HEK293 (cell line): ENCODE measurements around the gene STAG3.
A peak's percentile ranks its signal among the peaks of the same experiment; 100 is the strongest.

Source experiments
- CTCF ChIA-PET: fragments of 350-600 bp; formaldehyde crosslinking; extraction: SDS; loops from one replicate; lab custom pipeline; 2021; ENCODE audit warnings: antibody characterized with exemption; lab: Yijun Ruan, JAX
- POLR2A ChIA-PET: fragments of 300-600 bp; formaldehyde crosslinking; extraction: SDS; loops from one replicate; lab custom pipeline; 2020; ENCODE audit warnings: antibody characterized with exemption, inconsistent platforms; lab: Yijun Ruan, JAX
- H3K27ac ChIP-seq: fragments of 200-500 bp; sonication (Bioruptor generic); 2 replicates; pipeline ENCODE4 v1.5.1; 2014; ENCODE audit warnings: low read depth, low read length, control low read depth, inconsistent platforms; ENCODE audit errors: extremely low read depth
- H3K36me3 ChIP-seq, 2 experiments: fragments of 200-500 bp in 1 of 2; sonication (Bioruptor generic) in 1 of 2; 1 replicate in 1 of 2; 2 replicates in 1 of 2; pipeline ENCODE4 v1.5.1; 2014 to 2017; ENCODE audit warnings: inconsistent platforms in 2 of 2, low read length in 2 of 2; ENCODE audit not compliant: control insufficient read depth in 2 of 2, insufficient read depth in 1 of 2
- H3K4me1 ChIP-seq: fragments of 200-500 bp; sonication (Bioruptor generic); 2 replicates; pipeline ENCODE4 v1.5.1; 2014; ENCODE audit warnings: mild to moderate bottlenecking, low read length, inconsistent platforms; ENCODE audit not compliant: control insufficient read depth, insufficient read depth
- H3K4me3 ChIP-seq: 2 replicates; pipeline ENCODE4 v1.5.1; 2011; ENCODE audit warnings: low read depth, mild to moderate bottlenecking, control low read depth, low read length, moderate library complexity
- H3K9me3 ChIP-seq: fragments of 200-500 bp; sonication (Bioruptor generic); 2 replicates; pipeline ENCODE4 v1.5.1; 2014; ENCODE audit warnings: low read depth, low read length, inconsistent platforms; ENCODE audit not compliant: control insufficient read depth, insufficient read depth
- HOXC10 ChIP-seq: sonication (generic); formaldehyde crosslinking; IDR thresholded peaks from 2 replicates; pipeline ENCODE4 v1.8.1; 2023; ENCODE audit warnings: mild to moderate bottlenecking, missing genetic modification reagents
- MYNN ChIP-seq: fragments of 450-650 bp; formaldehyde crosslinking; IDR thresholded peaks from 2 replicates; pipeline ENCODE4 v1.5.1; 2016; ENCODE audit warnings: missing biosample characterization, missing genetic modification characterization, borderline replicate concordance
- PRDM1 ChIP-seq: fragments of 450-650 bp; formaldehyde crosslinking; IDR thresholded peaks from 2 replicates; pipeline ENCODE4; 2016; ENCODE audit warnings: missing biosample characterization, missing genetic modification characterization
- ZNF19 ChIP-seq: fragments of 450-650 bp; formaldehyde crosslinking; IDR thresholded peaks from 2 replicates; pipeline ENCODE4; 2016; ENCODE audit warnings: missing biosample characterization, missing genetic modification characterization, low read depth
- ZNF600 ChIP-seq: fragments of 450-650 bp; formaldehyde crosslinking; IDR thresholded peaks from 2 replicates; pipeline ENCODE4 v1.5.1; 2016; ENCODE audit warnings: missing biosample characterization, missing genetic modification characterization
- TF ChIP-seq, protein P1 (sequence below): fragments of 450-650 bp; formaldehyde crosslinking; IDR thresholded peaks from 2 replicates; pipeline ENCODE4 v1.5.1; 2016; ENCODE audit warnings: missing biosample characterization, missing genetic modification characterization, low read depth
- TF ChIP-seq, protein P2 (sequence below): fragments of 450-650 bp; formaldehyde crosslinking; IDR thresholded peaks from 2 replicates; pipeline ENCODE4 v1.5.1; 2016; ENCODE audit warnings: missing biosample characterization, missing genetic modification characterization
- TF ChIP-seq, protein P3 (sequence below): fragments of 450-650 bp; formaldehyde crosslinking; IDR thresholded peaks from 2 replicates; pipeline ENCODE4 v1.5.1; 2016; ENCODE audit warnings: missing biosample characterization, missing genetic modification characterization
- TF ChIP-seq, protein P4 (sequence below): fragments of 450-650 bp; formaldehyde crosslinking; IDR thresholded peaks from 2 replicates; pipeline ENCODE4 v1.5.1; 2016; ENCODE audit warnings: missing biosample characterization, missing genetic modification characterization

The STAG3 gene

DNA sequence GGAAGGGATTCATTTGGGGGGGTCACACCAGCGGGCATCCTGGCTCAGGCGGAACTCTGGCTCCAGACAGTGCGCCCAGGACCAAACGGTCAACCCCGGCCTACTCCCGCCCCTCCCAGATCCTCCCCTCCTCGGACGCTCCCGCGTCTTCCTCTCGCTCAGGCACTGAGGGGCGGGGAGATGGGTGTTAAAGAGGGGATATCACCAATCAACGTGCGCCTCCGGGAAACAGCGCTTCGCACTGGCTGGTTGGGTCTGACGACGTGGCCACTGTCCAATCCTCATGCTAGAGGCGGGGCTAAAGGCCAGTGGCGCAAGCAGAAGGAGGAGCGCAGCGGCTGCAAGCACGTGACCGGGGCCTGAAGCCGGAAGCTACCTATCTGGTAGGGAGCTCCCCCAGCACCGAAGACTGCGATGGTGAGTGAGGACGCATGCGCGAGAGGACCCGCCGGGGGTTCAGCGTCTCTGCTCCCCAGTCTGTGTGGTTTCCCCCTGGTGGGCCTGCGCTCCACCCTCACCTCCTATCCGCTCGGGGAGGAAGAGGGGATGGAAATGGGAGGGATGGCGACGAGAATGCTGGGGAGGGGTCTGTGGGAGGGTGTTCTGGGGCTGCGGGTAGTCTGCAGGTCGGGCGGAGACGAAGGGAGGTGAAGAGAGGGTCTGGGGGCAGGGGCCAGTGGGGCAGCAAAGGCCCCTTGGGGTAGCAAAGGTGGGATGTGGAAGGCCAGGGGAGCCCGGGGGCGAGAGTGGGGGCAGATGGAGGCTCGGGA, 29.0 kb upstream of the STAG3 start, which contains the start of gene LAMTOR4 (continued):
- TF ChIP-seq, protein P1, sequence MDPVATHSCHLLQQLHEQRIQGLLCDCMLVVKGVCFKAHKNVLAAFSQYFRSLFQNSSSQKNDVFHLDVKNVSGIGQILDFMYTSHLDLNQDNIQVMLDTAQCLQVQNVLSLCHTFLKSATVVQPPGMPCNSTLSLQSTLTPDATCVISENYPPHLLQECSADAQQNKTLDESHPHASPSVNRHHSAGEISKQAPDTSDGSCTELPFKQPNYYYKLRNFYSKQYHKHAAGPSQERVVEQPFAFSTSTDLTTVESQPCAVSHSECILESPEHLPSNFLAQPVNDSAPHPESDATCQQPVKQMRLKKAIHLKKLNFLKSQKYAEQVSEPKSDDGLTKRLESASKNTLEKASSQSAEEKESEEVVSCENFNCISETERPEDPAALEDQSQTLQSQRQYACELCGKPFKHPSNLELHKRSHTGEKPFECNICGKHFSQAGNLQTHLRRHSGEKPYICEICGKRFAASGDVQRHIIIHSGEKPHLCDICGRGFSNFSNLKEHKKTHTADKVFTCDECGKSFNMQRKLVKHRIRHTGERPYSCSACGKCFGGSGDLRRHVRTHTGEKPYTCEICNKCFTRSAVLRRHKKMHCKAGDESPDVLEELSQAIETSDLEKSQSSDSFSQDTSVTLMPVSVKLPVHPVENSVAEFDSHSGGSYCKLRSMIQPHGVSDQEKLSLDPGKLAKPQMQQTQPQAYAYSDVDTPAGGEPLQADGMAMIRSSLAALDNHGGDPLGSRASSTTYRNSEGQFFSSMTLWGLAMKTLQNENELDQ (tag by site-specific recombination), result no peak
- no peak for TF ChIP-seq ZNF19 (tag by site-specific recombination)

DNA sequence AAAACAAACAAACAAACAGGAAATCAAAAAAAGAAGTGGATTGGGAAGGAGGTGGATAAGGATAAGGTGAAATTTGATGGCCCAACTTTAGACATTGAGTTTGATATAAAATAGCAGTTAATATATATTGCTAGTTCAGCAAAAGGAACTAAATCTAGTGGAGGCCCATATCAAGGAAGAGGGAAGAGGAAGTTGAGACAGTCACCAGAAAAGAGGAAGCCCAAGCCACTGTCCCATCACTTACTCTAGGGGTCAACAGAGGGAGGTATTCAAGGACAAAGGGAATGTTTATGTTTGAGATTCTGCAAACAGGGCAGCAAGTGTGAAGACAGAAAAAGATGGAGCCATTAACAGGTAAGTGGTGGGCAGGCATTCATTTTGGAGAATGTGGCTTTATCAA, 25.3 kb upstream of the STAG3 start:
- Histone ChIP-seq H3K4me3 (no peak overlapping the region), H3K4me1 (peaks cover 10% of the 10 kb centered on the region), H3K27ac (no peak overlapping the region), H3K36me3 (peaks cover 15 to 56% of the 10 kb centered on the region in 2 experiments; a peak in 2 of 3 replicates), H3K9me3 (no peaks in the 10 kb centered on the region)
- CTCF ChIA-PET, result interaction anchor here (1.0 kb wide), 1 partner anchor 23 kb away, joined by 3 read pairs; no protein-coding TSS in a partner anchor
- TF ChIP-seq HOXC10 (CRISPR knock-in tag) (no peak), MYNN (tag by site-specific recombination) (no peak), PRDM1 (tag by site-specific recombination) (no peak)
- TF ChIP-seq, protein P2, sequence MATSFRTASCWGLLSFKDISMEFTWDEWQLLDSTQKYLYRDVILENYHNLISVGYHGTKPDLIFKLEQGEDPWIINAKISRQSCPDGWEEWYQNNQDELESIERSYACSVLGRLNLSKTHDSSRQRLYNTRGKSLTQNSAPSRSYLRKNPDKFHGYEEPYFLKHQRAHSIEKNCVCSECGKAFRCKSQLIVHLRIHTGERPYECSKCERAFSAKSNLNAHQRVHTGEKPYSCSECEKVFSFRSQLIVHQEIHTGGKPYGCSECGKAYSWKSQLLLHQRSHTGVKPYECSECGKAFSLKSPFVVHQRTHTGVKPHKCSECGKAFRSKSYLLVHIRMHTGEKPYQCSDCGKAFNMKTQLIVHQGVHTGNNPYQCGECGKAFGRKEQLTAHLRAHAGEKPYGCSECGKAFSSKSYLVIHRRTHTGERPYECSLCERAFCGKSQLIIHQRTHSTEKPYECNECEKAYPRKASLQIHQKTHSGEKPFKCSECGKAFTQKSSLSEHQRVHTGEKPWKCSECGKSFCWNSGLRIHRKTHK, result no peak
- POLR2A ChIA-PET, result no interaction called here

DNA sequence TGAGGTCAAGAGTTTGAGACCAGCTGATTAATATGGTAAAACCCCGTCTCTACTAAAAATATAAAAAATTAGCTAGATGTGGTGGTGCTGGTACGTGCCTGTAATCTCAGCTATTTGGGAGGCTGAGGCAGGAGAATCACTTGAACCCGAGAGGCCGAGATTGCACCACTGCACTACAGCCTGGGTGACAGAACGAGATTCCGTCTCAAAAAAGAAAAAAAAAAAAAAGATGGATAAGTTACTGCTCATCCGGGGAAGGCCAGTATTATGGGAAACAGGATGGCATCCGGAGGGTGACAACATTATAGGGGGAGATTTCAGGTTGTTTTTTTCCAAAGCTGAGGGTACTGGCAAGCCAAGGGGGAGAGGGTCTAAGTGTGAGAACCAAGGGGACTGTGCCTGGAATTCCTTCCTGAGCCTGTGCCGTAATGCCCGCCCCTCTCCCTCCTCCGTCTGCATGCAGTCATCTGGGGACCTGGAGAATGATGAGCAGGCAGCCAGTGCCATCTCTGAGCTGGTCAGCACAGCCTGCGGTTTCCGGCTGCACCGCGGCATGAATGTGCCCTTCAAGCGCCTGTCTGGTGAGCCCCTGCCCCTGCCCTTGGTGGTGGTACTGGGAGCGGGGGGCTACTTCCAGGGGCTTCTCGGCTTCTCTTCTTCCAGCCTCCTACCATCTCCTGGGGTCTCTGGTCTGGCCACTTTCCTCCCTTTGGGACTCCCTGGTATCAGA, 24.6 kb upstream of the STAG3 start:
- CTCF ChIA-PET, result interaction anchor here (0.5 kb wide), 1 partner anchor 200 kb away, joined by 3 read pairs; no protein-coding TSS in a partner anchor
- peak; percentile 82 for TF ChIP-seq ZNF600 (tag by site-specific recombination)
- TF ChIP-seq, protein P3, sequence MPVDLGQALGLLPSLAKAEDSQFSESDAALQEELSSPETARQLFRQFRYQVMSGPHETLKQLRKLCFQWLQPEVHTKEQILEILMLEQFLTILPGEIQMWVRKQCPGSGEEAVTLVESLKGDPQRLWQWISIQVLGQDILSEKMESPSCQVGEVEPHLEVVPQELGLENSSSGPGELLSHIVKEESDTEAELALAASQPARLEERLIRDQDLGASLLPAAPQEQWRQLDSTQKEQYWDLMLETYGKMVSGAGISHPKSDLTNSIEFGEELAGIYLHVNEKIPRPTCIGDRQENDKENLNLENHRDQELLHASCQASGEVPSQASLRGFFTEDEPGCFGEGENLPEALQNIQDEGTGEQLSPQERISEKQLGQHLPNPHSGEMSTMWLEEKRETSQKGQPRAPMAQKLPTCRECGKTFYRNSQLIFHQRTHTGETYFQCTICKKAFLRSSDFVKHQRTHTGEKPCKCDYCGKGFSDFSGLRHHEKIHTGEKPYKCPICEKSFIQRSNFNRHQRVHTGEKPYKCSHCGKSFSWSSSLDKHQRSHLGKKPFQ (tag by site-specific recombination), result no peak
- TF ChIP-seq, protein P4, sequence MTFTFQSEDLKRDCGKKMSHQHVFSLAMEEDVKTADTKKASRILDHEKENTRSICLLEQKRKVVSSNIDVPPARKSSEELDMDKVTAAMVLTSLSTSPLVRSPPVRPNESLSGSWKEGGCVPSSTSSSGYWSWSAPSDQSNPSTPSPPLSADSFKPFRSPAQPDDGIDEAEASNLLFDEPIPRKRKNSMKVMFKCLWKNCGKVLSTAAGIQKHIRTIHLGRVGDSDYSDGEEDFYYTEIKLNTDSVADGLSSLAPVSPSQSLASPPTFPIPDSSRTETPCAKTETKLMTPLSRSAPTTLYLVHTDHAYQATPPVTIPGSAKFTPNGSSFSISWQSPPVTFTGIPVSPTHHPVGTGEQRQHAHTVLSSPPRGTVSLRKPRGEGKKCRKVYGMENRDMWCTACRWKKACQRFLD, result no peak
- Histone ChIP-seq H3K27ac (no peak overlapping the region; the same call in 1 of the 2 replicates), H3K36me3 (peaks cover 15 to 56% of the 10 kb centered on the region in 2 experiments; a peak in 2 of 3 replicates), H3K4me1 (peaks cover 10% of the 10 kb centered on the region), H3K4me3 (no peak overlapping the region), H3K9me3 (no peaks in the 10 kb centered on the region)
- POLR2A ChIA-PET, result no interaction called here
